GM06990 (cell line): ENCODE results near the gene STRBP.

Experiments
- DNase-seq: peaks from one replicate; pipeline ENCODE4 v3.0.0-alpha.2; 2011; ENCODE audit not compliant: insufficient read length; ENCODE audit errors: extremely low read depth
- H3K27me3 ChIP-seq: replicated peaks from 2 replicates; pipeline ENCODE4 v1.6.0; 2011; ENCODE audit warnings: low read length; ENCODE audit not compliant: control insufficient read depth, insufficient read depth
- H3K36me3 ChIP-seq: 2 replicates; pipeline ENCODE4 v1.5.1; 2011; ENCODE audit warnings: low read length; ENCODE audit not compliant: control insufficient read depth, insufficient read depth
- H3K4me3 ChIP-seq: replicated peaks from 2 replicates; pipeline ENCODE4 v1.5.1; 2011; ENCODE audit warnings: low read depth, mild to moderate bottlenecking, control low read depth, low read length
- CTCF ChIP-seq: IDR thresholded peaks from 2 replicates; pipeline ENCODE4 v1.5.1; 2011; ENCODE audit warnings: low read length, control low read depth, mild to moderate bottlenecking, inconsistent platforms; ENCODE audit not compliant: insufficient read depth, poor library complexity, severe bottlenecking

STRBP gene

GRCh38 chr9:123311250-123311752, 42.9 kb upstream of the STRBP start:
- no peak for TF ChIP-seq CTCF
- Histone ChIP-seq H3K27me3 (no peaks in the 10 kb centered on the region), H3K36me3 (no peaks in the 10 kb centered on the region), H3K4me3 (no peak overlapping the region)
- no peak for DNase-seq

- DNase-seq = no peak
- H3K36me3 ChIP-seq = no peaks in the 10 kb centered on the region
- H3K27me3 ChIP-seq = no peaks in the 10 kb centered on the region
- H3K4me3 ChIP-seq = no peak overlapping the region
- no peak for TF ChIP-seq CTCF
Observed at GRCh38 chr9:123310551-123311249, 42.3 kb upstream of the STRBP start.

- TF ChIP-seq CTCF = no peak
- H3K36me3 ChIP-seq = no peaks in the 10 kb centered on the region
- DNase-seq = no peak
- H3K4me3 ChIP-seq = no peak overlapping the region
- H3K27me3 ChIP-seq = no peaks in the 10 kb centered on the region
Observed at GRCh38 chr9:123309611-123310010, 41.2 kb upstream of the STRBP start.

- Histone ChIP-seq H3K4me3 (no peak overlapping the region), H3K27me3 (no peaks in the 10 kb centered on the region), H3K36me3 (no peaks in the 10 kb centered on the region)
- no peak for DNase-seq
- no peak for TF ChIP-seq CTCF
Observed at GRCh38 chr9:123305879-123306278, 37.5 kb upstream of the STRBP start.

GRCh38 chr9:123304340-123304691, 35.9 kb upstream of the STRBP start:
- TF ChIP-seq CTCF = no peak
- H3K27me3 ChIP-seq = no peaks in the 10 kb centered on the region; the same call in 1 of the 2 replicates
- no peaks in the 10 kb centered on the region for H3K36me3 ChIP-seq
- DNase-seq = no peak
- no peak overlapping the region for H3K4me3 ChIP-seq
